Skin epidermis (tissue), 12 donors: ENCODE data around the gene ABTB2.
A peak's percentile ranks its signal among the peaks of the same experiment; 100 is the strongest.

Experiments
- H3K27ac ChIP-seq, 21 experiments: fragments of 200-600 bp; sonication (generic) in 11 of 21; one replicate each; pipeline ENCODE4 v1.5.0; 2020; ENCODE audit warnings: mild to moderate bottlenecking in 3 of 21, inconsistent platforms in 2 of 21, moderate library complexity in 2 of 21
- H3K4me3 ChIP-seq, 7 experiments: fragments of 200-600 bp; sonication (generic) in 2 of 7; one replicate each; pipeline ENCODE4 v1.5.0; 2020; ENCODE audit warnings: inconsistent platforms in 2 of 7, mild to moderate bottlenecking in 2 of 7, moderate library complexity in 1 of 7

The ABTB2 gene

GRCh38 chr11:34324466-34324865 is 33.3 kb downstream of the ABTB2 start:
- Histone ChIP-seq H3K4me3 (no peak overlapping the region), H3K27ac (no peak overlapping the region)

DNA sequence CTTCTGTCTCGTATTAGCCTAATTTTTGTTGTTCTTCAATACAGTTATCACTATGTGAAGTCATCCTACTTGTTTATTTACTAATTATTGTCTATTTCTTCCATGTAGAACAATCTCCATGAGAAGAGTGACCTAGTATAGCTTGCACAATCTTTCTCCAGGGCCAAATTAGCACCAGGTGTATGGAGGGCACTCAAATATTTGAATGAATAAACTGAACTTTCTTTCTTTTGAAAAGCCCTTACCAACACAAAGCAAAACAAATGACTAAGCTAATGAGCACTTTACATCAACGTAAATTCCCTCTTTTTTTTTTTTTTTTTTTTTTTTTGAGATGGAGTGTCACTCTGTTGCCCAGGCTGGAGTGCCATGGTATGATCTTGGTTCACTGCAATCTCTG is 34.2 kb downstream of the ABTB2 start:
- Histone ChIP-seq H3K4me3 (no peak overlapping the region), H3K27ac (no peak overlapping the region)

DNA sequence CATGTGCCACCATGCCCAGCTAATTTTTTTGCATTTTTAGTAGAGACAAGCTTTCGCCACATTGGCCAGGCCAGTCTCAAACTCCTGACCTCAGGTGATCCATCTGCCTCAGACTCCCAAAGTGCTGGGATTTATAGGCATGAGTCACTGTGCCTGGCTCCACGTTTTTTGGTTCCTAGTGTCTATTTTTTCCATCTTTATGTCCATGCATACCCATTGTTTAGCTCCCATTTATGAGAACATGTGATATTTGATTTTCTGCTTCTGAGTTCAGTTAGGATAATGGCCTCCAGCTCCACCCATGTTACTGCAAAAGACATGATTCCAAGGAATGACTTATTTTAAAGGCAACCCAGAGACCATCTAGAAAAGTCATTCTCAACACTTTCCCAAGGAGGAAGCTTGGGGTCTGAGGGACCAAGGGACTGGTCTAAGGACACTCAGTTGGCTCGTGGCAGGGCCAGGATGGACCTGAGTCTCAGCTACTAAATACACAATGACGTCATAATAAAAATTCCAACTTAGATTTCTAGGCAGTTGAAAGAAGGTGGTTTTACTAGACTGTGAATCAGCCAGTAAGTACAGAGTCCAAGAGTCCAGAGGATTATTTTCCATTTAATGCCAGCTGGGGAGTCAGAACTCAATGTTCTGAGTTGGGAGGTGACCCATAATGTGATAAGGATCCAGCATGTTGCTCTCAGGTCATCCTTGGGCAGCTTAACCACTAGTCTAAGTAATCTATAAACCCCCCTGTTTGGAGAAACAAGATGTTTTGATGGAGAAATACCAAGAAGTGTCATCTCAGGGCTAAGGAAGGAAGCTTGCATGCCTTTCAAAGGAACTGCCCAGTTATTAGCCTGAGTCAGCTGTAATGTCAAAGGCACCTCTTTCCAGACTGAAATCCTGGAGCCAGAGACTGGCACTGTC is 39.4 kb downstream of the ABTB2 start:
- Histone ChIP-seq H3K4me3 (no peak overlapping the region), H3K27ac (peak overlapping the region in 1 of 21 experiments; percentile 38)

DNA sequence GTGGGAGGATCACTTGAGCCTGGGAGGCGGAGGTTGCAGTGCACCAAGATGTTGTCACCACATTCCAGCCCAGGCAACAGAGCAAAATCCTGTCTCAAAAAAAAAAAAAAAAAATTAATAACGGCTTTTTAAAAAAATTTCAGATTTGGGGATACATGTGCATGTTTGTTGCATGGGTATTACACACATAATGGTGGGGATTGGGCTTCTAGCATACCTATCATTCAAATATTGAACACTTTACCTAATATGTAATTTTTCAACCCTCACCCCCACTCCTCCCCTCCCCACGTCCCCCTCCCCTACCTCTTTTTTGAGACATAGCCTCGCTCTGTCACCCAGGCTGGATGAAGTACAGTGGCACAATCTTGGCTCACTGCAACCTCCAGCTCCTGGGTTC is 40.1 kb downstream of the ABTB2 start:
- Histone ChIP-seq H3K4me3 (no peak overlapping the region), H3K27ac (peak overlapping the region in 3 of 21 experiments; percentile 11 to 52 (median 36))

DNA sequence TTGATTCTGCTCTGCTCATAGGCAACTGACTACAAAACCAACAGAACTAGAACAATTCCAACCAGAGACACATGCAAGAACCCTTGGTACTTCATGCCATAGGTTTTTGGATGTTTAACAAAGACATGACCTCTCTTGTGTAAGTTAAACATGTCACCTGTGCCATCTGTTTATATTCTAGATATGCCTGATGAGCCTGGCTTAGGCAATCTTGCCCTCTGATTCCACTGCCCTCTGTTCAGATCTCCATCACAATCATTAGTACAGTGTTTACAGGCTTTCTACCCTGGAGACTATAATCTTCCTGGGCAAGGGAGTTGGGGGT is 40.8 kb downstream of the ABTB2 start:
- no peak overlapping the region for H3K4me3 ChIP-seq
- H3K27ac ChIP-seq, result peak overlapping the region in 3 of 21 experiments; percentile 11 to 52 (median 36)

DNA sequence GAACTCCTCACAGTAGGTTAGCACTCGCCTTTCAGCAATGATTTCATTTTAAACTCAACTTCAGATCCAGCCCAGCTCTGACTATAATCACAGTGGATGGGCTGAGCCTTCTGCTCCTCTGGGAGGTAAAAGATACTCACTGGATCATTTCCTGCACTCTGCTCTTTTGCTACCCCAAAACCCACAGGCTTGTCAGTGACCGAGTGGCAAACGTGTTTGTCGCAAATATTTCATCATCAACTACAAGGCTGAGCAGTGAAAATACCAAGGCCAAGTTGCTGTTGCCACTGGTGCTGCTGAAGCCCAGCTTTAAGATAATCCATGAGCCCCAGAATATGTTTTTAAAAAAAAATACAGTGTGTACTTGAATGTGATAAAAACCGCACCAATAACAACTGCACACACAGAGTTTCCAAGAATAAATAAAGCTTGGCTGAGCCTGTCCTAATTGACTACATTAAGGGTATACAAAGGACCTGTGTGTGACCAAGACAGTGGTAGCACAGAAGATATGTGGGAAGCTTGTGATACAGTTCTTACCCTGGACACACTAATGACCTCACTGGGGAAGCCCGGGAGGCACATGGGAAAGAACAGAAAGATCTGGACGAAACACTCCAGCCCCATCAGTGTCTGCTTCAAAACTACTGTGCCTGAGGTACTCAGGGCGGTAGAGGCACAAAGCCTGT is 41.3 kb downstream of the ABTB2 start:
- H3K27ac ChIP-seq, result peak overlapping the region in 4 of 21 experiments; percentile 9 to 67 (median 28)

GRCh38 chr11:34315394-34315793 is 42.4 kb downstream of the ABTB2 start:
- H3K27ac ChIP-seq, result peak overlapping the region in 9 of 21 experiments; percentile 7 to 67 (median 33)
- H3K4me3 ChIP-seq, result no peak overlapping the region

More for the DNA sequence above, 41.3 kb downstream of the ABTB2 start:
- H3K4me3 ChIP-seq, result no peak overlapping the region

- peak overlapping the region in 7 of 21 experiments; percentile 7 to 67 (median 37) for H3K27ac ChIP-seq
- H3K4me3 ChIP-seq, result no peak overlapping the region
These were observed 42.9 kb downstream of the ABTB2 start for GRCh38 chr11:34314936-34315335.

- Histone ChIP-seq H3K4me3 (no peak overlapping the region), H3K27ac (peak overlapping the region in 2 of 21 experiments; percentile 5 to 45)
These were observed 43.6 kb downstream of the ABTB2 start for GRCh38 chr11:34314176-34314575.

GRCh38 chr11:34313099-34313517 is 44.7 kb downstream of the ABTB2 start:
- Histone ChIP-seq H3K4me3 (no peak overlapping the region), H3K27ac (no peak overlapping the region)

GRCh38 chr11:34311126-34311525 is 46.7 kb downstream of the ABTB2 start:
- H3K27ac ChIP-seq, result no peak overlapping the region
- H3K4me3 ChIP-seq, result no peak overlapping the region

DNA sequence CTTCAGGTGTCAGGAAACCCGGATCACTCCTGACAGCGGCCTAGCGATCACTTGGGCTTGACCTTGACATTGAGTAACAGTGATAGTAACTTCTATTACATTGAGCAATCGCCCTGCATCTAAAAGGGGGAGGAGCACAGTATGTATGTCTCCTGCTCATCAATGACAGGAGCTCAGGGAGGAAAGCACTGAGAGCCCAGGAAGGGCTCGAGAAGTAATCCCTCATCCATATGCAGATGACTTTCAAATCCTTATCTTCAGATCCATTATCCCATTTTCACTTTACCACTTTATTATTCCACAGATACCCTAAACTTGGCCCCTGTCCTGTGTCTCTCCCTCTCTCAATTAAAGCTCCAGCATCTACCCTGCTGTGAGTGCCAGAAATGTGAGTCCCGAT is 47.8 kb downstream of the ABTB2 start:
- H3K4me3 ChIP-seq, result no peak overlapping the region
- H3K27ac ChIP-seq, result no peak overlapping the region

DNA sequence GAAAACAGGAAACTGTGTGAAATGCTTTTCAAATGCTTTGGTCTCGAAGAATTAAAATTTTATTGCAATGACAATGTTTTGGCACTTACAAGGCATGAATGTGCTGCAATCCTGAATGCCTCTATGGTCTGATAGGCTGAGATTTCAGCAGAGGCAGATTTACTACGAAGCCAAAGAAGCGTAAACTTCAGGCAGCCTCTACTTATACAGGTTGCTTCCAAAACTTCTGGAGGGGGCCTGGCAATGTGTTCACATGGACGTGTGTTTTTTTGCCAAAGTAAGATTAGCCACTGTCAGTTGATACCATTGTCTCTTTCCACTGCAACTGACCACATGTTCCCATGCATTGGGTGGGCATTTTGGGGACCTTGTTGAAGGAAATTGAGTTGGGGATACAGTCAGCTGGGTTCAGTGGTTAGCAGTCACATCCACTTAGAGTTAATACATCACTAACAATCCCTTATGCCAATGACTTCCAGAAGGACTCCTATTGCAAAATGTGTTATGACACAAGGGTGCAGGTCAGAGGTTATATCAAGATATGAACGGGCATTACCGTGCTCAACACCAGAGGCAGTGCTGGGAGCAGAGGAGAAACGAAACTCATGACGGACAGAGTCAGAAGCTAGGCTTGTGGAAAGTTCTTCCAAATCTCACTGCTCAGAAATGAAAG is 48.8 kb downstream of the ABTB2 start:
- no peak overlapping the region for H3K27ac ChIP-seq

GRCh38 chr11:34308049-34308912 is 49.5 kb downstream of the ABTB2 start:
- Histone ChIP-seq H3K4me3 (no peak overlapping the region), H3K27ac (peak overlapping the region in 4 of 21 experiments; percentile 14 to 29 (median 26))

More for the DNA sequence above, 48.8 kb downstream of the ABTB2 start:
- H3K4me3 ChIP-seq, result no peak overlapping the region

DNA sequence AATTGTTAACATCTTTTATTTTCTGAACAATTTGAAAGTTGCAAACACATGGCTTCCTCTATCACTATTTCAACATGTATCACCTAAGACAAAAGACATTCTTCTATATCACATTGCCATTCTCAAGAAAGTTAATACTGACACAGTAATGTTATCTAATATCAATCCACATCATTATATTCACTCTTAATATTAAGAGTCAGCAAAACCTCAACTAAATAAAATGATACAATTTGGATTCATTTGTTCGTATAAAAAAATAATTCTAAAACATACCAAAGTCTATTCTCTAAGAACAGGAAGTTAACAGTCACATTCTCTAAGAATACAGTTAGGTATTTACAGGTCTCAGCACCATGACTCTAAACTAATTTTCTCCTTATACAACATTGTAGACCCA is 52.0 kb downstream of the ABTB2 start:
- Histone ChIP-seq H3K27ac (no peak overlapping the region), H3K4me3 (no peak overlapping the region)

DNA sequence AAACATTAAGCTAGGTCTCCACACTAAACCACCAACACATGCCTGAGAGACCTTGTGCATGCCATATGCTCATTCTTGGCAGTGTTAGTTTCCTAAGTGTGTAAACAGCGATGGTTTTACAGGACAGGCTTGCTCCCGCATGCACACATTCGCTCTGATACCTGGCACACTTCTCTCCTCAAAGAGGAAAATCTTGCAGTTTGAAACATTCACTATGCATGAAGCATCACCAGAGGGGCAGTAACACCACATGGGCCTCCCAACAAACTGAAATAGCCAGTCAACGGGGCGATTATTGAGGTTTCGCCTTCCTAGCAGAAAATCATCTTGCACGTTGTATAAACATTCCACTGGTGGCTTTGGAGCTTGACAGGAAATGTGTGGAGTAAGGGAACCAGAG is 52.6 kb downstream of the ABTB2 start:
- no peak overlapping the region for H3K27ac ChIP-seq
- H3K4me3 ChIP-seq, result no peak overlapping the region

DNA sequence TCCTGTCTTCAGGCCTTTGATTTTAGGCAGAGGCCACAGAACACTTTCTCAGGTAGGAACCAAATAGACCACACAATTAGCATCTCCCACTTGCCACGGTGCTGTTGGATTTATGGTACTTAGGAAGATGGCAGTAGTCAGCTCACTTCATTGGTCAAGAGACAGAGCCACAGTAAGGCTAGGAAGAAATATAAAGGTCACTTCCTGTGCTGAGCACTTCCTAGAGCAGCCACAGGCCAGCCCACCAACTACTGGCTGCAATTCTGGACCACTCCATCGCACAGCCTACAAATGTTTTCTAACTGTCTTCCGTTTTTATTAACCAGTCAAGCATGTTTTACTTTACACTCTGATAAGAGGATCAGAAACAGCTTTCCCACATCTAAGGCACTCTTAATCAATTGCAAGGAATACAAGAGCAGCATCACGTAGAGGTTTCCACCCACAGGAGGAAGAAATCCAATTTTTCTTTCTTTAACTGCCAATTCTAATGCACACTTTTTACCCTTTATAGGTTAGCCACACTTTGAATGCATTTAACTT is 54.7 kb downstream of the ABTB2 start:
- no peak overlapping the region for H3K27ac ChIP-seq
- H3K4me3 ChIP-seq, result no peak overlapping the region

DNA sequence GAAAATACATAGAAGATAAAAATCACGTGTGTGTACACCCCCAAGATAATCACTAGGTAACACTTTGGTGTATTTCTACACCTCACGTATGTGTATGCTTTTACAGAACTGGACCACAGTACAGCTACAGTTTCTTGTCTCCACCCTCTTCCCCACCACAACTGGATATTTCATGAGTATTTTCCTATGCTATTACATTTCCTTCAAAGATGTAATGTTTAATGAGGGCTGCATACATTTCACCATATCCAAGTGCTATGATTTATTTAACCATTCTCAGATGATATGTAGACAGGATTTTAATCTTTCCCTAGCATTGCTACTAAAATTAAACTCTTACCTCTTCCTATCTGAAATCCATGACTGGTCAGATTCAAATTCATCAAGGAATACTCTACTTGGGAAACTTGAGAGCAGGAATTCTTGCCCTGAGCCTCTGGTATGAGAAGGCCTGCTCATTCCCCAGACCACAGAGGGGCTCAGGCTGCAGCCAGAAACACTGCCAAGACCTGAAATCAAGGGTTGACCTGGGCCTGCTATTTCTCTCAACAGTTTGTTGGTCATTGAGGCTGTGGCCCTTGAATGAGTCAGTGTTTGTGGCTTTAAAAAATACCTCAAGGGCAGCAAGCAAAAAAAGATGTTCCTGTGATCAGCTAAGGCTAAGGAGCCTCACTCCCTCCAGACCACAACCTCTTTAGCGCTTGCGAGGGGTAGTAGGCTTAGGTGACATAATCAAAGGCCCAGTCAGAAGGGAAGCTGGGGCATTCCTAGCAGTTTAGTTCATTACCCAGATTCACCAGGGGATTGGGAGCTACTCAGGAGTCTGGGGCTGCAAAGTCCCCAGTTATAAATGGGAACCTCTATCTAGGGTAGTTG is 55.5 kb downstream of the ABTB2 start:
- Histone ChIP-seq H3K27ac (no peak overlapping the region), H3K4me3 (no peak overlapping the region)
